Inflammatory macrophage treated with lipopolysaccharide for 4 hours (primary cell): ENCODE data around the gene ZNG1A.
"Not testable (repeated sequence)": the region's sequence is repeated elsewhere in the genome, so short reads cannot be mapped to it uniquely, and the experiment has no call there.

ENCODE experiments used
- DNase-seq: peaks from one replicate; pipeline ENCODE4 v3.0.0-alpha.2; 2020

The ZNG1A gene

GRCh38 chr9:93909-94308, 84.9 kb downstream of the ZNG1A start:
- DNase-seq: not testable (repeated sequence)

GRCh38 chr9:90851-91250, 88.0 kb downstream of the ZNG1A start:
- not testable (repeated sequence) for DNase-seq

- not testable (repeated sequence) for DNase-seq
Measured at GRCh38 chr9:88396-89037, 90.3 kb downstream of the ZNG1A start.

GRCh38 chr9:87860-88259, 91.0 kb downstream of the ZNG1A start:
- not testable (repeated sequence) for DNase-seq

GRCh38 chr9:87105-87504, 91.8 kb downstream of the ZNG1A start:
- not testable (repeated sequence) for DNase-seq

- DNase-seq: not testable (repeated sequence)
Measured at GRCh38 chr9:86697-87096, 92.2 kb downstream of the ZNG1A start.

- not testable (repeated sequence) for DNase-seq
Measured at GRCh38 chr9:82932-83689, 95.7 kb downstream of the ZNG1A start.

GRCh38 chr9:78333-78732, 100.5 kb downstream of the ZNG1A start:
- not testable (repeated sequence) for DNase-seq

GRCh38 chr9:76389-76788, 102.5 kb downstream of the ZNG1A start:
- DNase-seq: not testable (repeated sequence)

GRCh38 chr9:73900-74525, 104.8 kb downstream of the ZNG1A start:
- not testable (repeated sequence) for DNase-seq

- DNase-seq: not testable (repeated sequence)
Measured at GRCh38 chr9:73076-73899, 105.6 kb downstream of the ZNG1A start.
